Upper lobe of left lung (tissue), 4 donors: Measurements from ENCODE around the gene PCDH8.

ENCODE experiments used
- POLR2A ChIP-seq, 4 donors: fragments of 450-650 bp; IDR thresholded peaks; one replicate each; pipeline ENCODE4 v1.5.1; 2016 to 2017; ENCODE audit warnings: antibody characterized with exemption in 4 of 4, mild to moderate bottlenecking in 2 of 4
- POLR2AphosphoS5 ChIP-seq, 2 donors: sonication (generic); formaldehyde crosslinking; IDR thresholded peaks; one replicate each; pipeline ENCODE4 v1.5.1; 2017; ENCODE audit warnings: antibody characterized with exemption in 2 of 2
- TF ChIP-seq, protein P1 (sequence below), 6 experiments: fragments of 450-650 bp in 4 of 6; fragments of 200-600 bp in 2 of 6; sonication (generic) in 2 of 6; IDR thresholded peaks; one replicate each; pipeline ENCODE4 v1.5.1; 2016 to 2019; ENCODE audit warnings: antibody characterized with exemption in 6 of 6

DNA sequence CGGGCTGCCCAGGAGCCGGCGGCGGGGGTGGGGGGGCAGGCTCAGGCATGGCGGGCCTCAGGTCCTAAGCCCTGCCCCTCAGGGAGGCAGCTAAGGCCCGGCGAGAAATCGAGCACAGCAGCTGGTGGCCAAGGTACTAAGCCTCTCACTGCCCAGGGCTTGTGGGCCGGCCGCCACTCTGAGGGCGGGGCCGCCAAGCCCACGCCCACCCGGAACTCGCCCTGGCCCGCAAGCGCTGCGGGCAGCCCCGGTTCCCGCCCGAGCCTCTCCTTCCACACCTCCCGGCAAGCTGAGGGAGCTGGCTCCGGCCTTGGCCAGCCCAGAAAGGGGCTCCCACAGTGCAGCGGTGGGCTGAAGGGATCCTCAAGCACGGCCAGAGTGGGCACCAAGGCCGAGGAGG is 33.1 kb downstream of the PCDH8 start:
- TF ChIP-seq, protein P1, sequence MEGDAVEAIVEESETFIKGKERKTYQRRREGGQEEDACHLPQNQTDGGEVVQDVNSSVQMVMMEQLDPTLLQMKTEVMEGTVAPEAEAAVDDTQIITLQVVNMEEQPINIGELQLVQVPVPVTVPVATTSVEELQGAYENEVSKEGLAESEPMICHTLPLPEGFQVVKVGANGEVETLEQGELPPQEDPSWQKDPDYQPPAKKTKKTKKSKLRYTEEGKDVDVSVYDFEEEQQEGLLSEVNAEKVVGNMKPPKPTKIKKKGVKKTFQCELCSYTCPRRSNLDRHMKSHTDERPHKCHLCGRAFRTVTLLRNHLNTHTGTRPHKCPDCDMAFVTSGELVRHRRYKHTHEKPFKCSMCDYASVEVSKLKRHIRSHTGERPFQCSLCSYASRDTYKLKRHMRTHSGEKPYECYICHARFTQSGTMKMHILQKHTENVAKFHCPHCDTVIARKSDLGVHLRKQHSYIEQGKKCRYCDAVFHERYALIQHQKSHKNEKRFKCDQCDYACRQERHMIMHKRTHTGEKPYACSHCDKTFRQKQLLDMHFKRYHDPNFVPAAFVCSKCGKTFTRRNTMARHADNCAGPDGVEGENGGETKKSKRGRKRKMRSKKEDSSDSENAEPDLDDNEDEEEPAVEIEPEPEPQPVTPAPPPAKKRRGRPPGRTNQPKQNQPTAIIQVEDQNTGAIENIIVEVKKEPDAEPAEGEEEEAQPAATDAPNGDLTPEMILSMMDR (IDR thresholded peaks at IDR 0.05): no peak
- TF ChIP-seq POLR2A (IDR thresholded peaks at IDR 0.05) (no peak), POLR2AphosphoS5 (IDR thresholded peaks at IDR 0.05) (no peak)
